Esophagus muscularis mucosa (tissue), 3 donors: Measurements from ENCODE around the gene BTD.

Experiments
- CTCF ChIP-seq, 3 experiments: fragments of 200-600 bp in 2 of 3; fragments of 450-650 bp in 1 of 3; sonication (generic) in 2 of 3; IDR thresholded peaks; one replicate each; pipeline ENCODE4 v1.5.1; 2017 to 2019; ENCODE audit warnings: antibody characterized with exemption in 3 of 3, mild to moderate bottlenecking in 2 of 3, moderate library complexity in 1 of 3
- POLR2A ChIP-seq: fragments of 450-650 bp; IDR thresholded peaks from one replicate; pipeline ENCODE4 v1.6.1; 2017; ENCODE audit warnings: antibody characterized with exemption, moderate library complexity, mild to moderate bottlenecking, low read depth

DNA sequence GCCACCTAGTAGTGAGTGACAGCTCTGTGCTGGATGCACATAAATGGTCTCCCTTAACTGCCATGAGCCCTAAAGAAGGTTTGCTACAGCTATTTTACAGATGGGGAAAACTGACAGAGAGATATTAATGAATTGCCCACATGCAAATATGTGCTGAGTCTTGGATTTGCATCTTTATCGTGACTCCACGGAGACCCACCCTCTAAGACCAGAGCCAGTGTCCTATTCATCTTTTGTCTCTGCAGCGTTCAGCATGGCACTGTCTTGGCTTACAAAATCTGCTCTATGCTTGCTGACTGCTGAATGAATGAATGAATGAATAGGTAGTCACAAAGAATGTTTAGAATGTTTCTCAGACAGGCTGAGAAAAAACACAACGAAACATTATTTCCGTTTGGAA is 48.3 kb downstream of the BTD start:
- TF ChIP-seq POLR2A: no peak
- TF ChIP-seq CTCF (IDR thresholded peaks at IDR 0.05): no peak
